ENCODE results near the gene CATSPERZ. TPM values are rescaled to one million over a fixed set of nuclear protein-coding genes. Genes with fewer than 3 reads are reported as not detected.

CATSPERZ gene
- total RNA-seq, 4 donors from 2014 or later = not detected

GRCh38 chr11:64258946-64259532 is 41.1 kb upstream of the CATSPERZ start:
- H3K4me3 ChIP-seq (ENCODE audit: low read depth, poor library complexity, severe bottlenecking) = no peak overlapping the region
- intact Hi-C loops (cut with DNase I; ENCODE audit: low total_unique reads) = no loop called here
- WGBS, 2 donors = 92 to 93% methylated on average over 30 to 32 of the region's 32 CpGs
- TF ChIP-seq CTCF (IDR thresholded peaks at IDR 0.05) (no peak), POLR2A (IDR thresholded peaks at IDR 0.05) (no peak)
- DNase-seq (ENCODE audit: low spot score in 2 of 2) = no peak

- DNase-seq (ENCODE audit: low spot score in 2 of 2) = no peak
- WGBS, 2 donors = 78 to 82% methylated on average over 4 of the region's 4 CpGs
- TF ChIP-seq POLR2A (IDR thresholded peaks at IDR 0.05) = no peak
- TF ChIP-seq CTCF (IDR thresholded peaks at IDR 0.05) = no peak
- no peak overlapping the region for H3K4me3 ChIP-seq (ENCODE audit: low read depth, poor library complexity, severe bottlenecking)
- intact Hi-C loops (cut with DNase I; ENCODE audit: low total_unique reads) = no loop called here
Measured at GRCh38 chr11:64259533-64260067, 40.6 kb upstream of the CATSPERZ start.

- no peak overlapping the region for H3K4me3 ChIP-seq (ENCODE audit: low read depth, poor library complexity, severe bottlenecking)
- no peak for TF ChIP-seq POLR2A (IDR thresholded peaks at IDR 0.05)
- TF ChIP-seq CTCF (IDR thresholded peaks at IDR 0.05) = no peak
- 94 to 95% methylated on average over 6 of the region's 6 CpGs for WGBS, 2 donors
- intact Hi-C loops (cut with DNase I; ENCODE audit: low total_unique reads) = no loop called here
- DNase-seq (ENCODE audit: low spot score in 2 of 2) = no peak
Measured at GRCh38 chr11:64260147-64260708, 39.9 kb upstream of the CATSPERZ start.

GRCh38 chr11:64261556-64262080 is 38.5 kb upstream of the CATSPERZ start:
- 93 to 94% methylated on average over 10 to 18 of the region's 18 CpGs for WGBS, 2 donors
- intact Hi-C loops (cut with DNase I; ENCODE audit: low total_unique reads) = no loop called here
- H3K4me3 ChIP-seq (ENCODE audit: low read depth, poor library complexity, severe bottlenecking) = no peak overlapping the region
- TF ChIP-seq POLR2A (IDR thresholded peaks at IDR 0.05) (no peak), CTCF (IDR thresholded peaks at IDR 0.05) (no peak)
- no peak for DNase-seq (ENCODE audit: low spot score in 2 of 2)

GRCh38 chr11:64262271-64263002 is 37.7 kb upstream of the CATSPERZ start:
- DNase-seq (ENCODE audit: low spot score in 2 of 2) = no peak
- 91 to 95% methylated on average over 34 to 42 of the region's 42 CpGs for WGBS, 2 donors
- intact Hi-C loops (cut with DNase I; ENCODE audit: low total_unique reads) = no loop called here

More at GRCh38 chr11:64262271-64263002, 37.7 kb upstream of the CATSPERZ start:
- TF ChIP-seq CTCF (IDR thresholded peaks at IDR 0.05) (no peak), POLR2A (IDR thresholded peaks at IDR 0.05) (no peak)
- no peak overlapping the region for H3K4me3 ChIP-seq (ENCODE audit: low read depth, poor library complexity, severe bottlenecking)

All from lower leg skin (tissue), 4 donors.